Common myeloid progenitor, CD34-positive (primary cell): Measurements from ENCODE around the gene HES2.
"Not testable (repeated sequence)": the region's sequence is repeated elsewhere in the genome, so short reads cannot be mapped to it uniquely, and the experiment has no call there.

ENCODE experiments used
- CTCF ChIA-PET: fragments of 350-600 bp; sonication (Branson Sonifier 250); formaldehyde crosslinking; loops from one replicate; lab custom pipeline; 2021; ENCODE audit warnings: antibody characterized with exemption; lab: Charles Lee
- POLR2A ChIA-PET: fragments of 350-600 bp; sonication (Branson Sonifier 250); formaldehyde crosslinking; loops from one replicate; lab custom pipeline; 2021; ENCODE audit warnings: antibody characterized with exemption; lab: Charles Lee
- DNase-seq, 3 donors: peaks; one replicate each; pipeline versions ENCODE4 v3.0.0 to v3.0.0-alpha.2; 2013
- H3K27ac ChIP-seq, 2 experiments: 1 replicate in 1 of 2; 2 replicates in 1 of 2; pipeline ENCODE4 v1.7.0; 2013; ENCODE audit warnings: inconsistent platforms in 2 of 2, low read length in 2 of 2, mild to moderate bottlenecking in 2 of 2, low read depth in 1 of 2, moderate library complexity in 1 of 2; ENCODE audit not compliant: severe bottlenecking in 2 of 2, insufficient read depth in 1 of 2, poor library complexity in 1 of 2
- H3K27me3 ChIP-seq, 5 experiments: replicated peaks in 2 of 5; 1 replicate in 3 of 5; 2 replicates in 2 of 5; pipeline versions ENCODE4 v1.6.1 to v1.7.0; 2013; ENCODE audit warnings: low read length in 4 of 5, mild to moderate bottlenecking in 2 of 5, moderate library complexity in 2 of 5, inconsistent platforms in 1 of 5; ENCODE audit not compliant: insufficient read depth in 5 of 5, control insufficient read depth in 4 of 5
- H3K36me3 ChIP-seq, 4 experiments: 1 replicate in 2 of 4; 2 replicates in 2 of 4; pipeline versions ENCODE4 v1.6.1 to v1.7.0; 2013; ENCODE audit warnings: low read length in 3 of 4, control low read depth in 1 of 4, mild to moderate bottlenecking in 1 of 4; ENCODE audit not compliant: control insufficient read depth in 4 of 4, insufficient read depth in 4 of 4
- H3K4me1 ChIP-seq, 4 experiments: 1 replicate in 3 of 4; 2 replicates in 1 of 4; pipeline versions ENCODE4 v1.6.1 to v1.7.1; 2013; ENCODE audit warnings: low read length in 3 of 4, mild to moderate bottlenecking in 3 of 4, control low read depth in 1 of 4, inconsistent platforms in 1 of 4, moderate library complexity in 1 of 4; ENCODE audit not compliant: control insufficient read depth in 4 of 4, insufficient read depth in 4 of 4; ENCODE audit errors: control extremely low read depth in 1 of 4
- H3K4me3 ChIP-seq, 7 experiments: 1 replicate in 4 of 7; 2 replicates in 3 of 7; pipeline versions ENCODE4 v1.5.1 to v1.7.0; 2013; ENCODE audit warnings: mild to moderate bottlenecking in 7 of 7, low read length in 6 of 7, moderate library complexity in 6 of 7, inconsistent platforms in 2 of 7, low read depth in 2 of 7, control low read depth in 1 of 7; ENCODE audit not compliant: insufficient read depth in 4 of 7, control insufficient read depth in 1 of 7; ENCODE audit errors: extremely low read depth in 1 of 7
- H3K9me3 ChIP-seq, 5 experiments: 1 replicate in 4 of 5; 2 replicates in 1 of 5; pipeline versions ENCODE4 v1.6.1 to v1.7.1; 2013; ENCODE audit warnings: low read length in 4 of 5, mild to moderate bottlenecking in 2 of 5, inconsistent platforms in 1 of 5, low read depth in 1 of 5, moderate library complexity in 1 of 5; ENCODE audit not compliant: control insufficient read depth in 4 of 5, insufficient read depth in 2 of 5; ENCODE audit errors: control extremely low read depth in 1 of 5
- WGBS: methylation state at CpG from one replicate; pipeline ENCODE4 v1.1.5; 2013; ENCODE audit not compliant: insufficient coverage; 5-methylcytosine and 5-hydroxymethylcytosine counted together

Gene HES2

DNA sequence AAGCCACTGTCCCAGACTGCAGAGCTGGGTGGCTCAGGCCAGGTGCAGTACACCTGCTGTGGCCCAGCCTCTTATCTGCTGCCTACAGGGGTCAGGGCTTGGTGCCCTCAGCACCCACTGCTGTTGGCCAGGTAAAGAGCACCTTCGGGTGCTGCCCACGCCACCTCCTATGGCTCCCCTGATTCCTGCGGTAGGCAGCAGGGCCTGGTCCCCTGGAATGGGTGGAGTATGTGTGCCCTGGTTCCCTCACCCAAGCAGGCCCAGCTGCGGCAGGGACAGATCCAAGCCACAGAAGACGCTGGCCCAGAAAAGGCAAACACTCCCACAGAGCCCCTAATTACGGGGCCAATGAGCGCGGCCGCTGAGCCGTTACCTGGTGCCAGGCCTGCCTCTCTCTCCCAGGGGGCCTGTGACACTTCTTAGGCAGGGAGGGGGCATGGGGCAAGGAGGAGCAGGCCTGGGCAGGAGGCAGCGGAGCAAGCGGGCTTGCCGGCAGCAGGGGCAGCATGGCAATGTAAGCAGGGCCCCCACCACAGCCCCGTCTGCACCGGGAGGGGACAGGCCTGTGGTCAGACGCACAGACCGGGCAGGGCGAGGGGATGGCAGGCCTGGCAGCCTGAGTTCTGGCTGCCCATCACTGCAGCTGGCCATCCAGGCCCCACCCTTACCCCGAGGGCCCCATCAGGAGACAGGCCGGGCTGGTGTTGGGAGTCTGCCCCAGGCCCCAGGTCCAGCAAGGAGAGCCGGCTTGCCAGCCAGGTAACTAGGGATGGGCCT, 23.8 kb upstream of the HES2 start:
- no peak for DNase-seq
- H3K27ac ChIP-seq: no peak overlapping the region
- no peak overlapping the region for H3K4me3 ChIP-seq
- H3K36me3 ChIP-seq: no peaks in the 10 kb centered on the region
- ChIA-PET CTCF (interaction anchor here (1.1 to 1.3 kb wide), 2 partner anchors 11 to 78 kb away, joined by 3 read pairs; no protein-coding TSS in a partner anchor), POLR2A (no interaction called here)
- no peaks in the 10 kb centered on the region for H3K9me3 ChIP-seq
- peaks cover 0 to 68% (median 27%) of the 10 kb centered on the region in 5 experiments for H3K27me3 ChIP-seq
- peaks cover 0 to 26% (median 13%) of the 10 kb centered on the region in 4 experiments for H3K4me1 ChIP-seq
- WGBS: 96% methylated on average over 17 of the region's 21 CpGs

DNA sequence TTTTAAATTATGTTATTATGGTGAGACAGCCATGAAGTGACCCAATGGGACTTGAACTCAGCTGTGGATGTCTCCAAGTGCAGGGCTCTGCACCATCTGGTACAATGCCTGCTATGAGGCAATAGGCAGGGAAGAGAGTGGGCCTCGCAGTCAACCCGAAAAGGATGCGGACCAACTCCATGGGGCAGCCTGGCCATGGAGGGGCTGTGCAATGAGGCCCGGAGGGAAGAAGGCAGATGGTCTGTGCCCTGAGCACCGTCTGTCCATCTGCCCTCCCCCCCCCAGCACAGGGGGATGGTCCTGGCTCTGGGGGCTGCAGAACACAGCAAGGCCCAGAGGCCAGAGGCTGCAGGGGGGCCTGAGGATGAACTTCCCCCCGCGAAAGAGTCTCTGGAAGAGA, 21.9 kb upstream of the HES2 start:
- WGBS: 82% methylated on average over 7 of the region's 7 CpGs
- no peaks in the 10 kb centered on the region for H3K9me3 ChIP-seq
- ChIA-PET POLR2A (no interaction called here), CTCF (interaction anchor here (1.0 to 7.4 kb wide), 5 partner anchors 9 to 20 kb away, joined by 3 to 61 read pairs (median 5); partner anchors contain the start of genes ESPN and HES2)
- H3K27ac ChIP-seq: no peak overlapping the region
- H3K36me3 ChIP-seq: no peaks in the 10 kb centered on the region
- no peak overlapping the region for H3K4me3 ChIP-seq
- peaks cover 0 to 51% (median 28%) of the 10 kb centered on the region in 5 experiments for H3K27me3 ChIP-seq
- H3K4me1 ChIP-seq: peaks cover 0 to 12% (median 4%) of the 10 kb centered on the region in 4 experiments
- no peak for DNase-seq

GRCh38 chr1:6440198-6441126, 20.7 kb upstream of the HES2 start:
- Histone ChIP-seq H3K4me3 (peak overlapping the region in 4 of 7 experiments; percentile 33 to 61 (median 47)), H3K27ac (no peak overlapping the region), H3K4me1 (peaks cover 0 to 10% (median 3%) of the 10 kb centered on the region in 4 experiments), H3K36me3 (no peaks in the 10 kb centered on the region), H3K27me3 (peaks cover 0 to 43% (median 24%) of the 10 kb centered on the region in 5 experiments), H3K9me3 (no peaks in the 10 kb centered on the region)
- WGBS: 4% methylated on average over 59 of the region's 101 CpGs
- DNase-seq: peak; percentile 73 to 90 (median 89)
- ChIA-PET POLR2A (interaction anchor here (1.3 kb wide), 1 partner anchor 20 kb away, joined by 3 read pairs; the partner anchor contains the start of gene HES2), CTCF (interaction anchor here (1.0 to 7.4 kb wide), 8 partner anchors 9 to 193 kb away, joined by 3 to 61 read pairs (median 5); partner anchors contain the start of genes ESPN and HES2)

GRCh38 chr1:6438047-6438525, 18.4 kb upstream of the HES2 start:
- Histone ChIP-seq H3K36me3 (no peaks in the 10 kb centered on the region), H3K4me1 (peaks cover 0 to 10% (median 3%) of the 10 kb centered on the region in 4 experiments), H3K9me3 (no peaks in the 10 kb centered on the region), H3K27ac (no peak overlapping the region), H3K4me3 (no peak overlapping the region), H3K27me3 (peaks cover 0 to 33% (median 15%) of the 10 kb centered on the region in 5 experiments)
- ChIA-PET CTCF (interaction anchor here (0.8 to 7.4 kb wide), 18 partner anchors 8 to 191 kb away, joined by 3 to 61 read pairs (median 4); partner anchors contain the start of gene HES2), POLR2A (no interaction called here)
- DNase-seq: peak; percentile 66 to 75 (median 68)
- 22% methylated on average over 4 of the region's 5 CpGs for WGBS

- H3K4me3 ChIP-seq, H3K36me3 ChIP-seq, H3K9me3 ChIP-seq, DNase-seq, H3K27ac ChIP-seq, POLR2A ChIA-PET: not testable (repeated sequence)
- Histone ChIP-seq H3K27me3 (peaks cover 0 to 33% (median 15%) of the 10 kb centered on the region in 5 experiments), H3K4me1 (peaks cover 0 to 10% (median 3%) of the 10 kb centered on the region in 4 experiments)
- 75% methylated on average over 18 of the region's 22 CpGs for WGBS
- CTCF ChIA-PET: interaction anchor here (0.5 to 7.4 kb wide), 15 partner anchors 7 to 191 kb away, joined by 3 to 61 read pairs (median 4); partner anchors contain the start of gene HES2
Measured at GRCh38 chr1:6437012-6437700, 17.4 kb upstream of the HES2 start.

GRCh38 chr1:6436277-6436676, 16.6 kb upstream of the HES2 start:
- H3K27ac ChIP-seq, POLR2A ChIA-PET, H3K9me3 ChIP-seq, DNase-seq, H3K36me3 ChIP-seq, H3K4me3 ChIP-seq: not testable (repeated sequence)
- CTCF ChIA-PET: interaction anchor here (1.4 to 7.4 kb wide), 4 partner anchors 10 to 190 kb away, joined by 4 to 61 read pairs (median 18); partner anchors contain the start of gene HES2
- H3K4me1 ChIP-seq: peaks cover 0 to 10% (median 3%) of the 10 kb centered on the region in 4 experiments
- WGBS: 100% methylated on average over 1 of the region's 3 CpGs
- peaks cover 0 to 28% (median 14%) of the 10 kb centered on the region in 5 experiments for H3K27me3 ChIP-seq
